ENCODE data around the gene C15orf61.

DNA sequence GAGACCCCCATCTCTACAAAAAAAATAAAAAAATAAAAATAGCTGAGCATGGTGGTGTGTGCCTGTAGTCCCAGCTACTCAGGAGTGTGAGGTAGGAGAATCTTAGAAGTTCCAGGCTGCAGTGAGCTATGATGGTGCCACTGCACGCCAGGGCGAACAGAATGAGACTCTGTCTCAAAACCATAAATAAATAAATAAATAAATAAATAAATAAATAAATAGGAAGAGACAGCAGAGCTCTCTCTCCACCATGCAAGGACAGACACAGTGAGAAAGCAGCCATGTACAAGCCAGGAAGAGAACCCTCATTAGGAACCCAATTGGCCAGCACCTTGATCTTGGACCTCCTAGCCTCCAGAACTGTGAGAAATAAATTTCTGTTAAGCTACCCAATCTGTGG, 5.4 kb upstream of the C15orf61 start:
- TF ChIP-seq CTCF (conservative IDR thresholded peaks at IDR 0.05; ENCODE audit: low read length), result no peak
- TF ChIP-seq EZH2phosphoT487 (IDR thresholded peaks at IDR 0.05; ENCODE audit: borderline replicate concordance), result no peak

All from Loucy (cell line).